Fibroblast of peridontal ligament (primary cell): ENCODE measurements around the gene TLNRD1.
"Not testable (repeated sequence)": the region's sequence is repeated elsewhere in the genome, so short reads cannot be mapped to it uniquely, and the experiment has no call there.

ENCODE experiments used
- DNase-seq: peaks from one replicate; pipeline ENCODE4 v3.0.0-alpha.2; 2010; ENCODE audit errors: extremely low read depth

TLNRD1 gene

GRCh38 chr15:81000624-81001151, at the start of gene TLNRD1:
Gene TLNRD1 (plus strand): TSS chr15:81000923. CDS start chr15:81002272, 1,349 bp downstream.
- peak; percentile 88 for DNase-seq

GRCh38 chr15:80951941-80952340, 48.8 kb upstream of the TLNRD1 start:
- no peak for DNase-seq

GRCh38 chr15:80953001-80953952, 47.4 kb upstream of the TLNRD1 start:
- DNase-seq, result peak; percentile 35

GRCh38 chr15:80953953-80954778, 46.6 kb upstream of the TLNRD1 start:
- DNase-seq, result peak; percentile 31

- DNase-seq, result peak; percentile 92
These were observed 44.9 kb upstream of the TLNRD1 start for GRCh38 chr15:80955571-80956452.

- peak; percentile 62 for DNase-seq
These were observed 43.2 kb upstream of the TLNRD1 start for GRCh38 chr15:80957556-80957955.

- DNase-seq, result peak; percentile 25
These were observed 42.7 kb upstream of the TLNRD1 start for GRCh38 chr15:80957976-80958375.

GRCh38 chr15:80958818-80959495, 41.8 kb upstream of the TLNRD1 start:
- no peak for DNase-seq

- not testable (repeated sequence) for DNase-seq
These were observed 35.3 kb upstream of the TLNRD1 start for GRCh38 chr15:80965454-80965853.

GRCh38 chr15:80966431-80967197, 34.1 kb upstream of the TLNRD1 start:
- no peak for DNase-seq

- DNase-seq, result peak; percentile 76
These were observed 33.3 kb upstream of the TLNRD1 start for GRCh38 chr15:80967451-80967850.

GRCh38 chr15:80967991-80968510, 32.7 kb upstream of the TLNRD1 start:
- no peak for DNase-seq

- no peak for DNase-seq
These were observed 31.4 kb upstream of the TLNRD1 start for GRCh38 chr15:80969316-80969715.

GRCh38 chr15:80970018-80970657, 30.6 kb upstream of the TLNRD1 start:
- peak; percentile 81 for DNase-seq

- no peak for DNase-seq
These were observed 30.1 kb upstream of the TLNRD1 start for GRCh38 chr15:80970658-80971057.

GRCh38 chr15:80971143-80971542, 29.6 kb upstream of the TLNRD1 start:
- no peak for DNase-seq

GRCh38 chr15:80972276-80972675, 28.4 kb upstream of the TLNRD1 start:
- no peak for DNase-seq

GRCh38 chr15:80974914-80975313, 25.8 kb upstream of the TLNRD1 start:
- DNase-seq, result no peak

GRCh38 chr15:80976851-80977250, 23.9 kb upstream of the TLNRD1 start:
- DNase-seq, result no peak
